ENCODE data around the gene CD74. TPM values are rescaled to one million over a fixed set of nuclear protein-coding genes. Genes with fewer than 3 reads are reported as not detected.

The CD74 gene
- total RNA-seq: 0.65 TPM in 1 of 2 replicates, not detected in the other

DNA sequence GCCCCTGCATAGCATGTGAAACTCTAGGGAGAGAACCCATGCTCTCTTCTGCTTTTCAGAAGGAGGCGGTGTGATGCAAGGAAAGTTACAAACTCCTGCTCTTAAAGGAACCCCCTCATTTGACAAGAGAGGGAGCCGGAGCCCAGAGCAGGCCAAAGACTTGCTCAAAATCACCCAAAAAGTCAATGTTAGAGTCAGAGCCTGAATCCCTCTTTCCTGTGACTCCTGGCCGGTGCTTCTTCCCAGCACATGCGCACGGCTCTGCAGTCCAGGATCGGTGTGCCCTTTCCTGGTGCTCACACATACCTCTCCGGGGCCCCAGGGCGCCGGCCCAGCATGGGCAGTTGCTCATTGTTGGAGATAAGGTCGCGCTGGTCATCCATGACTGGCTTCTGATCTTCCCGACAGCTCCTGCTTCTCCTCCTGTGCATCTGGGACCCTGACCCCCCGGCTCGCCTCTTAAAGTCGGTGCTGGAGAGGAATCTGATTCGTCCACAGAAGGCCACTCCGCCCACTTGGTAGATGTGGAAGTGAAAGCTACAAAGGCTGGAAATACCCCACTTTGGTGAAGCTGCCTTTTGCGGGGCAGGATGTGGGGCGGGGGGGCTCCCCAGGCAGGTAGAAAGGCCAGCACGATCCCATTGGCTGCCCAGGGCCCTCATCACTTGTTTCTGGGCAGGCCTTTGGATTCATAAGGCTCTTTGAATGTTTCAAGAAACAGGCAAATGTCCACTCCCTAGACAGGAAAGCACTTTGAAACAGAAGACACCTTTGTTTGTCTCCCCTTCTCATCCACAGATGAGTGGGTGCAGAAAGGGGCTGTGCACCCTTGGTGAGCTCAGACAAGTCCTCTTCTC, at the start of gene CD74:
Gene CD74 (minus strand): TSS at position 592 of the 857 bp plus-strand sequence. CDS start 161 bp downstream, at position 431.

GRCh38 chr5:150449517-150450339, 37.0 kb upstream of the CD74 start, which contains the start of gene RPS14:
RPS14 (minus strand) TSS chr5:150449739; CDS start chr5:150447733, 2,006 bp downstream.

DNA sequence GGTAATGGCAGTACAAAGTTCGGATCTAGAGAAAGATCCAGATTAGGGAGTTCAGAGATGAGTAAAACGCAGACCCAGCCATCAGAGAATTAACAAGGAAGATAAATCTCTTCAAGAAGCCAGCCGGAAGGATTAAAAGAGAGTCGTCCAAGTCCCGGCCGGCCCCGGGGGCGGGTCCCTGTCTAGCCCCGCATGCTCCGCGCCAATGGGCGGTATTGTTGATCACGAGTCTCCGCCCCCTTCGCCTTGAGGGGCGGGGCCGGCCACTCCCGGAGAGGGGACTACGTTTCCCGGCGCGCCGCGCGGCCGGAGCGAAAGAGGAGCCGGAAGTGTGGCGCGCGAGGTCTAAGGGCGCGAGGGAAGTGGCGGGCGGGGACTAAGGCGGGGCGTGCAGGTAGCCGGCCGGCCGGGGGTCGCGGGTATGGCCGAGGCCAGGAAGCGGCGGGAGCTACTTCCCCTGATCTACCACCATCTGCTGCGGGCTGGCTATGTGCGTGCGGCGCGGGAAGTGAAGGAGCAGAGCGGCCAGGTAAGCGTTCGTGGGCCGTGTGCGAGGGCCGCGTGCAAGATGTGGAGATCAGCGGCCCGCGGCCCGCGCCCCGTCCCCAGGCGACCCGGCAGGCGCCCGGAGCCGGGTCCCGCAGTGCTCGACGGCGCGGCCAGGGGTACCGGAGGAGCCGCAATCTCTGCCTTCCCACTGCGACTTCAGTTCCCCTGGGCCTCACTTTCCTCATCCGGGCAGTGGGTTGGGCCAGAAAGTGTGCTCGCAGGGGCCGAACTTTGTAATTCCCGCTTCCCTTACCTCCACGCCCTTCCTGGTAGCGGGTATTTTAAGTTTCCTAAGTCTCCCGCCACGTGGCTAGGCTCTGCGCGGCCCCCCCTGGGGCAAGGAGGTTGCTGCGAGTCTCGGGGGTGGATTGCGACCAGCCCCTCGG, 55.1 kb downstream of the CD74 start, which contains the start of gene TCOF1:
Gene TCOF1 (plus strand): TSS at position 372 of the 935 bp plus-strand sequence. CDS start 50 bp downstream, at position 422.

Other genes starting within 250 kb of the CD74 start
- gene CDX1, start 246.1 kb downstream of the CD74 start, total RNA-seq: not detected in 2 replicates
- not detected in 2 replicates for gene SLC6A7, start 222.8 kb downstream of the CD74 start, total RNA-seq
- gene CAMK2A, start 123.1 kb downstream of the CD74 start, total RNA-seq: not detected in 2 replicates
- gene ARSI, start 110.0 kb downstream of the CD74 start, total RNA-seq: 0.32 and 2.0 TPM in 2 replicates
- 12.8 and 16.4 TPM in 2 replicates for gene TCOF1, start 55.2 kb downstream of the CD74 start, total RNA-seq
- 3,362 and 3,967 TPM in 2 replicates for gene RPS14, start 36.8 kb upstream of the CD74 start, total RNA-seq
- gene NDST1, start 95.2 kb upstream of the CD74 start, total RNA-seq: 79.7 and 94.1 TPM in 2 replicates
- gene SYNPO, start 227.8 kb upstream of the CD74 start, total RNA-seq: 68.2 and 86.0 TPM in 2 replicates
- 0.54 TPM in 1 of 2 replicates, not detected in the other for gene MYOZ3, start 248.3 kb upstream of the CD74 start, total RNA-seq

All from cardiac atrium fibroblast (primary cell).